ENCODE data around the gene CD63. TPM values are rescaled to one million over a fixed set of nuclear protein-coding genes. Genes with fewer than 3 reads are reported as not detected.
A peak's percentile ranks its signal among the peaks of the same experiment; 100 is the strongest.

Gene CD63
- total and polyA plus RNA-seq, 2 of the 13 experiments (the other 11 are each of a cell fraction or from before 2014, with no cell fraction given): 234 to 277 TPM

- no peak for TF ChIP-seq ZBTB40 (IDR thresholded peaks at IDR 0.05)
- TF ChIP-seq ZBTB40 (CRISPR knock-in tag; IDR thresholded peaks at IDR 0.05): peak; percentile 67
- no peak for TF ChIP-seq RARG (CRISPR knock-in tag; IDR thresholded peaks at IDR 0.05; ENCODE audit: low read depth)
- 0 out of 2 replicates have a peak, but pooled peaks have one; percentile 59 for TF ChIP-seq ZNF749 (CRISPR knock-in tag; IDR thresholded peaks at IDR 0.05; ENCODE audit: borderline replicate concordance)
- no peak for TF ChIP-seq EEA1 (CRISPR knock-in tag; IDR thresholded peaks at IDR 0.05; ENCODE audit: borderline replicate concordance)
- no peak for TF ChIP-seq MAZ (IDR thresholded peaks at IDR 0.05; ENCODE audit: borderline replicate concordance, low read depth, low read length)
- TF ChIP-seq MAZ (CRISPR knock-in tag; IDR thresholded peaks at IDR 0.05; ENCODE audit: low read depth): peak; percentile 41; the same call in 1 of the 2 replicates
- no peak for TF ChIP-seq AHDC1 (CRISPR knock-in tag; IDR thresholded peaks at IDR 0.05; ENCODE audit: borderline replicate concordance)
- 0 out of 2 replicates have a peak, but pooled peaks have one; percentile 47 for TF ChIP-seq MEIS1 (CRISPR knock-in tag; IDR thresholded peaks at IDR 0.05; ENCODE audit: borderline replicate concordance)
- TF ChIP-seq ZSCAN21 (CRISPR knock-in tag; IDR thresholded peaks at IDR 0.05; ENCODE audit: borderline replicate concordance): 0 out of 2 replicates have a peak, but pooled peaks have one; percentile 59
- TF ChIP-seq GATAD1 (CRISPR knock-in tag; IDR thresholded peaks at IDR 0.05): peak; percentile 99
- TF ChIP-seq ZNF691 (CRISPR knock-in tag; IDR thresholded peaks at IDR 0.05; ENCODE audit: borderline replicate concordance, low read depth): peak; percentile 50; the same call in 1 of the 2 replicates
These were observed 12.8 kb downstream of the CD63 start, which contains the start of gene BLOC1S1 (continued) for GRCh38 chr12:55715833-55716581.

Data from HepG2 (cell line).